OCI-LY7 (cell line): ENCODE measurements around the gene CUBN. TPM values are rescaled to one million over a fixed set of nuclear protein-coding genes. Genes with fewer than 3 reads are reported as not detected.

Experiments
- BruUV-seq: library from RNA; stranded (reverse); fragments of 400-500 nt; replicated peaks from 2 replicates; lab custom pipeline; 2021; lab: Mats Ljungman, UMichigan
- CTCF ChIA-PET: fragments of 300-600 bp; sonication (Branson Sonifier 250); formaldehyde crosslinking; loops from one replicate; lab custom pipeline; 2022; ENCODE audit warnings: antibody characterized with exemption; ENCODE audit not compliant: unreplicated experiment; lab: Charles Lee
- POLR2A ChIA-PET: fragments of 300-600 bp; sonication (Branson Sonifier 250); formaldehyde crosslinking; loops from one replicate; lab custom pipeline; 2022; ENCODE audit warnings: antibody characterized with exemption; lab: Charles Lee
- DNase-seq: peaks from one replicate; pipeline ENCODE4 v3.0.0-alpha.2; 2015; ENCODE audit warnings: low spot score
- H2AFZ ChIP-seq: fragments of 200-600 bp; sonication (generic), shearing (Covaris generic); 2 replicates; pipeline ENCODE4 v1.6.1; 2014; ENCODE audit warnings: mild to moderate bottlenecking, antibody characterized with exemption, low read length, moderate library complexity
- H3K27ac ChIP-seq: fragments of 200-600 bp; sonication (generic); 2 replicates; pipeline ENCODE4 v1.5.1; 2014; ENCODE audit warnings: mixed run types, low read depth, mild to moderate bottlenecking, moderate library complexity, low read length, inconsistent platforms; ENCODE audit not compliant: poor library complexity, severe bottlenecking
- H3K36me3 ChIP-seq: fragments of 200-600 bp; sonication (generic); 2 replicates; pipeline ENCODE4 v1.6.1; 2014; ENCODE audit warnings: mild to moderate bottlenecking, antibody characterized with exemption, low read length, moderate library complexity, mixed read lengths; ENCODE audit not compliant: insufficient read depth
- H3K4me1 ChIP-seq: fragments of 200-600 bp; sonication (generic); 2 replicates; pipeline ENCODE4 v1.5.1; 2014; ENCODE audit warnings: mild to moderate bottlenecking, low read length; ENCODE audit not compliant: insufficient read depth, poor library complexity, severe bottlenecking
- H3K4me2 ChIP-seq: fragments of 200-600 bp; sonication (generic); 2 replicates; pipeline ENCODE4 v1.6.1; 2014; ENCODE audit warnings: mild to moderate bottlenecking, low read length
- H3K4me3 ChIP-seq: fragments of 200-600 bp; sonication (generic); 2 replicates; pipeline ENCODE4 v1.5.1; 2014; ENCODE audit warnings: mild to moderate bottlenecking, low read depth, low read length; ENCODE audit not compliant: poor library complexity, severe bottlenecking
- H3K79me2 ChIP-seq: fragments of 200-600 bp; sonication (generic); 2 replicates; pipeline ENCODE4 v1.6.1; 2016; ENCODE audit warnings: low read depth, mild to moderate bottlenecking, low read length, moderate library complexity, mixed read lengths; ENCODE audit not compliant: insufficient read depth
- H3K9me2 ChIP-seq: fragments of 200-600 bp; sonication (generic); 2 replicates; pipeline ENCODE4 v1.6.1; 2016; ENCODE audit warnings: mild to moderate bottlenecking, low read length, mixed read lengths; ENCODE audit not compliant: insufficient read depth
- H3K9me3 ChIP-seq: fragments of 200-600 bp; sonication (generic); 2 replicates; pipeline ENCODE4 v1.6.1; 2014; ENCODE audit warnings: mild to moderate bottlenecking, mixed run types, low read length, mixed read lengths
- H4K20me1 ChIP-seq: fragments of 200-600 bp; sonication (generic); 2 replicates; pipeline ENCODE4 v1.6.1; 2014; ENCODE audit warnings: mild to moderate bottlenecking, antibody characterized with exemption, low read length, moderate library complexity, mixed read lengths; ENCODE audit not compliant: insufficient read depth
- CTCF ChIP-seq: fragments of 200-600 bp; sonication (generic); conservative IDR thresholded peaks from 2 replicates; pipeline ENCODE4 v1.5.1; 2014; ENCODE audit warnings: mild to moderate bottlenecking, antibody characterized with exemption, low read length, moderate library complexity, mixed read lengths
- EZH2phosphoT487 ChIP-seq: fragments of 200-600 bp; sonication (generic); IDR thresholded peaks from 2 replicates; pipeline ENCODE4 v1.6.1; 2018; ENCODE audit warnings: low read depth, borderline replicate concordance, mild to moderate bottlenecking, mixed run types, antibody characterized with exemption, low read length, moderate library complexity, mixed read lengths
- intact Hi-C: fragments of 100-400 bp; cut with micrococcal nuclease; formaldehyde crosslinking; loops from one replicate; pipeline ENCODE4 v1.10.0; 2022; ENCODE audit not compliant: unreplicated experiment
- total RNA-seq, 2 experiments: library from RNA; depleted of rRNA in 1 of 2; stranded (reverse); fragments of >200 nt in 1 of 2; shearing (Covaris generic) in 1 of 2; gene quantifications; 2 replicates each; pipeline ENCODE4 v1.2.3, GENCODE V29; 2014 to 2022

Gene CUBN
- total RNA-seq, 2 experiments from 2014 or later, result 0.13 to 0.25 TPM

DNA sequence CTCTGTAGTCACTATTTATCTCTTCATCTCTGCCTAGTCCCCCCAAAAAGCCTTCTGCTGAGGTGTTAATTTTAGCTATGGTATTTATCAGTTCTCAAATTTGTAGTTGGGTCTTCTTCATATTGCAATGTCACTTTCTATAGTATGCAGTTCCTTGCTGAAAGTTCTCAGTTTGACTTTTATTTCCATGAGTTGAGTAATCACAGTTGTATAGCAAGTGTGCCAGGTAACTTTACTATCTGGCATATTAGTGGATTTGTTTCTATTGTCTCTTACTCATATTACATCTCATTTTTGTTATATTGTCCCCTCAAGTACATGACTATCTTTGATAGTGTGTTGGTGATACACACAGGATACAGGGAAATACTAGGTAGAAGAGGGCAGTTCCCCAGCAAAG is 152.8 kb downstream of the CUBN start:
- H4K20me1 ChIP-seq, result no peaks in the 10 kb centered on the region
- H3K36me3 ChIP-seq, result no peaks in the 10 kb centered on the region
- H3K79me2 ChIP-seq, result no peaks in the 10 kb centered on the region
- CTCF ChIA-PET, result no interaction called here
- TF ChIP-seq CTCF, result no peak
- no peak for TF ChIP-seq EZH2phosphoT487
- no peak overlapping the region for H2AFZ ChIP-seq
- no peak overlapping the region for H3K4me2 ChIP-seq
- intact Hi-C loops, result no loop called here
- H3K9me2 ChIP-seq, result no peaks in the 10 kb centered on the region
- H3K4me3 ChIP-seq, result no peak overlapping the region
- no TSS peak for BruUV-seq
- POLR2A ChIA-PET, result no interaction called here
- no peaks in the 10 kb centered on the region for H3K4me1 ChIP-seq
- H3K27ac ChIP-seq, result no peak overlapping the region
- no peaks in the 10 kb centered on the region for H3K9me3 ChIP-seq
- DNase-seq, result no peak

GRCh38 chr10:16975188-16975587 is 154.4 kb downstream of the CUBN start:
- Histone ChIP-seq H2AFZ (no peak overlapping the region), H3K9me3 (no peaks in the 10 kb centered on the region), H3K4me3 (no peak overlapping the region), H3K9me2 (no peaks in the 10 kb centered on the region), H3K79me2 (no peaks in the 10 kb centered on the region), H3K4me2 (no peak overlapping the region), H4K20me1 (no peaks in the 10 kb centered on the region), H3K36me3 (no peaks in the 10 kb centered on the region), H3K4me1 (no peaks in the 10 kb centered on the region), H3K27ac (no peak overlapping the region)
- DNase-seq, result no peak
- intact Hi-C loops, result no loop called here
- no TSS peak for BruUV-seq
- TF ChIP-seq EZH2phosphoT487, result no peak
- no peak for TF ChIP-seq CTCF
- ChIA-PET POLR2A (no interaction called here), CTCF (no interaction called here)

DNA sequence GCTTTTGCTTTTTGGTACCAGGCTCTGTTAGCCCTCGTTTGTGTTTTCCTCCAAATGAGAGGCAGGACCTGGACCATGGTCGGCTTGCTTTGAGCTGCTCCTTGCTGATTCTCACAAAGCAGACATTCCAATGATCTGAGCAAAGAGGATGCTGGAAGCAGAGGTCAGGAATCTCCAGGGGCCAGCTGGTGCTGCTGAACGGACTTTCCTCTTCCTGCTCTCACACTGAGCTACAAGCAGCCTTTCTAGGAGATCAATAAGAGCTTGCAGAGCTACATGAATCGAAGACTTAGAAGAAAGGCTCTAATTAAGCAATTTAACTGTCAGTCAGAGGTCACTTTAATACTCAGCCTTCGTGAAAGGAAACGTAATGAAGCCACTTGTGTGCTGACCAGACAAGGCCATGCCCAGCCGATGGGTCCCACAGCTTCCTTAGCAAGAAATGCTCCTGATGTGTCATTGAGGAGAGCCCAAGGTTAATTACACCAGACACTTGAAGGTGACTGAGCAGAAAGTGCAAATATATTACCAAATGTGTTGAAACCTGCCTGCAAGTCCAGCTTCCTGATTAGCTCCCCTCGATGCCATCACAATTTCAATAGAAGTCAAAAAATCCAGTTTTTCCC is 161.1 kb downstream of the CUBN start:
- CTCF ChIA-PET, result no interaction called here
- no peaks in the 10 kb centered on the region for H3K36me3 ChIP-seq
- H3K79me2 ChIP-seq, result no peaks in the 10 kb centered on the region
- DNase-seq, result no peak
- no peaks in the 10 kb centered on the region for H3K9me2 ChIP-seq
- POLR2A ChIA-PET, result no interaction called here
- no peak for TF ChIP-seq CTCF
- no peak for TF ChIP-seq EZH2phosphoT487
- H3K9me3 ChIP-seq, result no peaks in the 10 kb centered on the region
- H3K27ac ChIP-seq, result no peak overlapping the region
- no peak overlapping the region for H2AFZ ChIP-seq
- no peak overlapping the region for H3K4me2 ChIP-seq
- H3K4me3 ChIP-seq, result no peak overlapping the region
- H4K20me1 ChIP-seq, result no peaks in the 10 kb centered on the region
- H3K4me1 ChIP-seq, result no peaks in the 10 kb centered on the region
- BruUV-seq, result no TSS peak
- intact Hi-C loops, result no loop called here
